Lower leg skin (tissue), 3 donors: ENCODE data around the gene ATP6V1F.

Experiments
- CTCF ChIP-seq, 3 donors: fragments of 450-650 bp; IDR thresholded peaks; one replicate each; pipeline ENCODE4 v1.5.1; 2016; ENCODE audit warnings: antibody characterized with exemption in 3 of 3, mild to moderate bottlenecking in 3 of 3, moderate library complexity in 2 of 3
- POLR2A ChIP-seq, 2 donors: fragments of 450-650 bp; IDR thresholded peaks; one replicate each; pipeline ENCODE4 v1.6.1; 2016 to 2017; ENCODE audit warnings: antibody characterized with exemption in 2 of 2, mild to moderate bottlenecking in 1 of 2, moderate library complexity in 1 of 2

GRCh38 chr7:128839751-128840177, 22.9 kb upstream of the ATP6V1F start:
- TF ChIP-seq CTCF (IDR thresholded peaks at IDR 0.05) (no peak), POLR2A (IDR thresholded peaks at IDR 0.05) (no peak)
